GM23248 (cell line): ENCODE data around the gene TBC1D12. TPM values are rescaled to one million over a fixed set of nuclear protein-coding genes. Genes with fewer than 3 reads are reported as not detected.

Experiments
- DNase-seq: peaks from one replicate; pipeline ENCODE4 v3.0.0-alpha.2; 2015
- H2AFZ ChIP-seq: fragments of 200-600 bp; sonication (generic); 2 replicates; pipeline ENCODE4 v1.6.1; 2016; ENCODE audit warnings: antibody characterized with exemption
- H3F3A ChIP-seq: fragments of 200-600 bp; sonication (generic); 2 replicates; pipeline ENCODE4 v1.6.1; 2016; ENCODE audit warnings: mild to moderate bottlenecking, antibody characterized with exemption, mixed run types; ENCODE audit not compliant: insufficient read depth
- H3K27ac ChIP-seq: fragments of 200-600 bp; sonication (generic); 2 replicates; pipeline ENCODE4 v1.5.1; 2016; ENCODE audit warnings: mild to moderate bottlenecking
- H3K27me3 ChIP-seq: fragments of 200-600 bp; sonication (generic); replicated peaks from 2 replicates; pipeline ENCODE4 v1.6.1; 2016; ENCODE audit warnings: mild to moderate bottlenecking; ENCODE audit not compliant: insufficient read depth
- H3K36me3 ChIP-seq: fragments of 200-600 bp; sonication (generic); 2 replicates; pipeline ENCODE4 v1.6.1; 2016; ENCODE audit warnings: low read depth, mild to moderate bottlenecking
- H3K4me1 ChIP-seq: fragments of 200-600 bp; sonication (generic); 2 replicates; pipeline ENCODE4 v1.6.1; 2016; ENCODE audit warnings: mild to moderate bottlenecking; ENCODE audit not compliant: insufficient read depth
- H3K4me2 ChIP-seq: fragments of 200-600 bp; sonication (generic); one replicate; pipeline ENCODE4 v1.6.1; 2016; ENCODE audit warnings: mild to moderate bottlenecking; ENCODE audit not compliant: unreplicated experiment
- H3K4me3 ChIP-seq: fragments of 200-600 bp; sonication (generic); 2 replicates; pipeline ENCODE4 v1.5.1; 2016; ENCODE audit warnings: mild to moderate bottlenecking
- H3K79me2 ChIP-seq: fragments of 200-600 bp; sonication (generic); 2 replicates; pipeline ENCODE4 v1.6.1; 2016; ENCODE audit warnings: mild to moderate bottlenecking; ENCODE audit not compliant: insufficient read depth
- H3K9ac ChIP-seq: fragments of 200-600 bp; sonication (generic); 2 replicates; pipeline ENCODE4 v1.6.1; 2016; ENCODE audit warnings: mild to moderate bottlenecking
- H3K9me2 ChIP-seq: fragments of 200-600 bp; sonication (generic); 2 replicates; pipeline ENCODE4 v1.6.1; 2016; ENCODE audit warnings: mixed run types, mild to moderate bottlenecking, moderate library complexity; ENCODE audit not compliant: insufficient read depth
- H3K9me3 ChIP-seq: fragments of 200-600 bp; sonication (generic); one replicate; pipeline ENCODE4 v1.6.1; 2017; ENCODE audit warnings: low read depth
- H4K20me1 ChIP-seq: fragments of 200-600 bp; sonication (generic); 2 replicates; pipeline ENCODE4 v1.6.0; 2016; ENCODE audit not compliant: insufficient read depth
- EZH2 ChIP-seq: fragments of 200-600 bp; sonication (generic); IDR thresholded peaks from 2 replicates; pipeline ENCODE4 v1.6.1; 2018; ENCODE audit warnings: antibody characterized with exemption, mild to moderate bottlenecking; ENCODE audit not compliant: insufficient read depth, poor library complexity, severe bottlenecking
- EZH2phosphoT487 ChIP-seq: fragments of 200-600 bp; sonication (generic); IDR thresholded peaks from 2 replicates; pipeline ENCODE4 v1.6.1; 2018; ENCODE audit warnings: antibody characterized with exemption, moderate library complexity, mild to moderate bottlenecking, low read depth; ENCODE audit not compliant: insufficient read depth
- WGBS, 2 experiments: methylation state at CpG; one replicate each; pipeline ENCODE4 v1.1.6; 2015 to 2017; ENCODE audit warnings: low lambda C conversion rate in 2 of 2, low coverage in 1 of 2; ENCODE audit errors: missing lambda C conversion rate in 2 of 2; 5-methylcytosine and 5-hydroxymethylcytosine counted together
- in situ Hi-C: fragments of 300-500 bp; cut with MboI; formaldehyde crosslinking; loops from 2 replicates; pipeline ENCODE4 v1.15.0; 2020
- polyA plus RNA-seq: library from polyadenylated mRNA; unstranded; fragments of >200 nt; fragmentation: Nextera tagmentation; extraction: Ambion mirVana; gene quantifications from 2 replicates; pipeline ENCODE4 v1.2.1, GENCODE V29; 2016
- total RNA-seq: library from RNA; depleted of rRNA; stranded (reverse); fragments of >200 nt; shearing (Covaris generic); gene quantifications from 2 replicates; pipeline ENCODE4 v1.2.3, GENCODE V29; 2014

TBC1D12 gene
- total and polyA plus RNA-seq, 2 experiments from 2014 or later, result 6.5 to 12.9 TPM

DNA sequence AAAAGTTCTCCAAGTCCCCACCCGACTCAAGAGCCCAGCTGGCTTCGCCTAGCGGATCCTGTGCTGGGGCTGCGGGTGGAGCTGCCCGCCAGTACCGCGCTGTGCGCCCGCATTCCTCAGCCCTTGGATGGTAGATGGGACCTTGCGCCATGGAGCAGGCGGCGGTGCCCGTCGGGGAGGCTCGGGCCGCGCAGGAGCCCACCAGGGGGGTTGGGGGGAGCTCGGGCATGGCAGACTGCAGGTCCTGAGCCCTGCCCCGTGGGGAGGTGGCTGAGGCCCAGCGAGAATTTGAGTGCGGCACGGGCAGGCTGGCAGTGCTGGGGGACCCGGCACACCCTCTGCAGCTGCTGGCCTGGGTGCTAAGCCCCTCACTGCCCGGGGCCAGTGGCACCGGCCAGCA, 57.0 kb downstream of the TBC1D12 start:
- no peaks in the 10 kb centered on the region for H4K20me1 ChIP-seq
- DNase-seq, result no peak
- WGBS, 2 experiments, result 98% methylated on average over 19 to 25 of the region's 25 CpGs
- peaks cover 5% of the 10 kb centered on the region for H3K9me3 ChIP-seq
- H3F3A ChIP-seq, result no peaks in the 10 kb centered on the region
- no peak overlapping the region for H3K4me2 ChIP-seq
- peaks cover 46% of the 10 kb centered on the region; the same call in 1 of the 2 replicates for H3K79me2 ChIP-seq
- TF ChIP-seq EZH2 (no peak), EZH2phosphoT487 (no peak)
- no peaks in the 10 kb centered on the region for H3K4me1 ChIP-seq
- no peak overlapping the region for H3K4me3 ChIP-seq
- no peak overlapping the region for H3K9ac ChIP-seq
- no peaks in the 10 kb centered on the region for H3K27me3 ChIP-seq
- in situ Hi-C loops, result no loop called here
- no peak overlapping the region for H3K27ac ChIP-seq
- no peaks in the 10 kb centered on the region for H3K9me2 ChIP-seq
- H3K36me3 ChIP-seq, result 0 out of 2 replicates have a peak, but pooled peaks cover 5% of the 10 kb centered on the region
- H2AFZ ChIP-seq, result no peak overlapping the region

DNA sequence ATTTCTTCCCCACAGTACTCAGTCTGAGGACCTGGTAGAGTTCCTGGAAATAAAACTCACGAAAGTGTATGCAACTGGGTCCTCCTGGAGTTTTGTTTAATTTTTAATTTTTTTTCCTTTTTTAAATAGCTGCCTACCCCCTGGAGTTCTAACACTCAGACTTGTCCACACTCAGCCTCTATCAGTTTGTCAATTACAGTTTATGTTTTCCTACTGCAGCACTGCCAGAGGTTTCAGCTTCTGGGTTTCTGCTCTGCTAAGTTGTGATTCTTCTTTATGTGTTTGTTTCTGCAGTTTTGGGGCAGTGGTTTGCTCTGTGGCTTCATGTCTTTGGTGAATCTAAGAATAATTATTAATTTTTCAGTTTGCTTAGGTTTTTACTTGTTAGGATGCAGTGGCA, 59.2 kb downstream of the TBC1D12 start:
- no peak overlapping the region for H3K4me3 ChIP-seq
- no peaks in the 10 kb centered on the region for H3F3A ChIP-seq
- H3K79me2 ChIP-seq, result peaks cover 38% of the 10 kb centered on the region; the same call in 1 of the 2 replicates
- in situ Hi-C loops, result no loop called here
- no peak overlapping the region for H3K4me2 ChIP-seq
- H3K9me2 ChIP-seq, result no peaks in the 10 kb centered on the region
- 96 to 97% methylated on average over 1 of the region's 1 CpG for WGBS, 2 experiments
- H3K36me3 ChIP-seq, result 0 out of 2 replicates have a peak, but pooled peaks cover 5% of the 10 kb centered on the region
- no peaks in the 10 kb centered on the region for H3K27me3 ChIP-seq
- no peak overlapping the region for H3K9ac ChIP-seq
- no peak overlapping the region for H2AFZ ChIP-seq
- no peaks in the 10 kb centered on the region for H4K20me1 ChIP-seq
- H3K27ac ChIP-seq, result no peak overlapping the region
- no peaks in the 10 kb centered on the region for H3K9me3 ChIP-seq
- TF ChIP-seq EZH2, result no peak
- TF ChIP-seq EZH2phosphoT487, result no peak
- DNase-seq, result no peak
- H3K4me1 ChIP-seq, result no peaks in the 10 kb centered on the region

DNA sequence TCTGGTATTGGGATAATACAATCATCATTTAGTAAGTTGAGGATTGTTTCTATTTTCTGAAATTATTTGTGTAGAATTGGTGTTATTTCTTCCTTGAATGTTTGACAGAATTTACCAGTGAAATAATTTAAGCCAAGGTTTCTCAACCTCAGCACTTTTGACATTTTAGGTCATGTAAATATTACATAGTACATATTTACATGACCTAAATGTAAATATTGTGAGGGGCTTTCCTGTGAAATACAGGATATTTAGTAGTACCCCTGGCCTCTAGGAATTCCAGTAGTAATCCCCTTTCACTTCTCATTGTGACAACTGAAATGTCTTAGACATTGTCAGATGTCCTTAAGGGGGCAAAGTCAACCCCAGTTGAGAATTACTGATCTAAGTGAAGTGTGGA, 59.8 kb downstream of the TBC1D12 start:
- no peak overlapping the region for H3K4me3 ChIP-seq
- no peaks in the 10 kb centered on the region for H3K4me1 ChIP-seq
- in situ Hi-C loops, result no loop called here
- 0 out of 2 replicates have a peak, but pooled peaks cover 5% of the 10 kb centered on the region for H3K36me3 ChIP-seq
- H3K9ac ChIP-seq, result no peak overlapping the region
- H3K27me3 ChIP-seq, result no peaks in the 10 kb centered on the region
- H3K4me2 ChIP-seq, result no peak overlapping the region
- H3K79me2 ChIP-seq, result peaks cover 34% of the 10 kb centered on the region; the same call in 1 of the 2 replicates
- TF ChIP-seq EZH2phosphoT487, result no peak
- no peak for TF ChIP-seq EZH2
- H3K9me3 ChIP-seq, result no peaks in the 10 kb centered on the region
- no peak for DNase-seq
- no peak overlapping the region for H2AFZ ChIP-seq
- H4K20me1 ChIP-seq, result no peaks in the 10 kb centered on the region
- no peak overlapping the region for H3K27ac ChIP-seq
- no peaks in the 10 kb centered on the region for H3F3A ChIP-seq
- no peaks in the 10 kb centered on the region for H3K9me2 ChIP-seq

DNA sequence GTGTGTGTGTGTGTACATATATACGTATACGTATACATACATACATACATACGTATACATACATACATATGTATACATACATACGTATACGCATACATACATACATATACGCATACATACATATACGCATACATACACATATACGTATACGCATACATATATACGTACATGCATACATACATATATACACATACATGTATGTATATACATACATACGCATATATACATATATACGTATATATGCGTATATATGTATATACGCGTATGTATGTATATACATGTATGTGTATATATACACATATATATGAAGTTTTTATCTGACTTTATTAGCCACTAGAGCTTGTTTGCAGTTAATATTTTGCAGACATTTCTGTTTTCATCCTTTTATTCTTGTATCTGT, 63.3 kb downstream of the TBC1D12 start:
- no peaks in the 10 kb centered on the region for H3F3A ChIP-seq

DNA sequence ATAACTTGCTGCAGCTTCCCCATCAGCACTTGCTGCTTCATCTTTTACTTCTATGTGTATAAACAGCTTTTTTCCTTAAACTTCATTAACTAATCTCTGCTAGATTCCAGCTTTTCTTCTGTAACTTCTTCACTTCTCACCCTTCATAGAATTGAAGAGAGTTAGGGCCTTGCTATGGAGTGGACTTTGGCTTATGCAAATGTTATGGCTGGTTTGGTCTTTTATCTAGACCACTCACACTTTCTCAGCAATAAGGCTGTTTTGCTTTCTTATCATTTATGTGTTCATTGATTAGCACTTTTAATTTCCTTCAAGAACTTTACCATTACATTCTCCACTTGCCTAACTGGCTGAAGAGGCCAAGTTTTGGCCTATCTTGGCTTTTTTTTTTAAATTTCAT, 79.1 kb downstream of the TBC1D12 start:
- Histone ChIP-seq H3K27me3 (no peaks in the 10 kb centered on the region), H3K4me2 (no peak overlapping the region), H2AFZ (no peak overlapping the region), H3K79me2 (peaks cover 44% of the 10 kb centered on the region), H3K9ac (no peak overlapping the region), H3K4me1 (no peaks in the 10 kb centered on the region), H3K9me3 (no peaks in the 10 kb centered on the region), H3K9me2 (no peaks in the 10 kb centered on the region), H3K36me3 (0 out of 2 replicates have a peak, but pooled peaks cover 4% of the 10 kb centered on the region), H4K20me1 (no peaks in the 10 kb centered on the region), H3K4me3 (no peak overlapping the region), H3F3A (no peaks in the 10 kb centered on the region), H3K27ac (no peak overlapping the region)
- DNase-seq, result no peak
- in situ Hi-C loops, result no loop called here
- TF ChIP-seq EZH2phosphoT487 (no peak), EZH2 (no peak)

More for the DNA sequence above, 63.3 kb downstream of the TBC1D12 start:
- TF ChIP-seq EZH2phosphoT487 (no peak), EZH2 (no peak)
- Histone ChIP-seq H3K4me1 (no peaks in the 10 kb centered on the region), H4K20me1 (no peaks in the 10 kb centered on the region), H3K79me2 (peaks cover 21% of the 10 kb centered on the region; the same call in 1 of the 2 replicates), H3K4me2 (no peak overlapping the region), H3K36me3 (0 out of 2 replicates have a peak, but pooled peaks cover 5% of the 10 kb centered on the region), H3K9ac (no peak overlapping the region), H3K27me3 (no peaks in the 10 kb centered on the region), H2AFZ (no peak overlapping the region), H3K9me3 (no peaks in the 10 kb centered on the region), H3K27ac (no peak overlapping the region), H3K4me3 (no peak overlapping the region), H3K9me2 (no peaks in the 10 kb centered on the region)
- 94 to 96% methylated on average over 14 to 15 of the region's 15 CpGs for WGBS, 2 experiments
- in situ Hi-C loops, result no loop called here
- DNase-seq, result no peak
